ENCODE measurements around the gene HSPA12B.

The HSPA12B gene

DNA sequence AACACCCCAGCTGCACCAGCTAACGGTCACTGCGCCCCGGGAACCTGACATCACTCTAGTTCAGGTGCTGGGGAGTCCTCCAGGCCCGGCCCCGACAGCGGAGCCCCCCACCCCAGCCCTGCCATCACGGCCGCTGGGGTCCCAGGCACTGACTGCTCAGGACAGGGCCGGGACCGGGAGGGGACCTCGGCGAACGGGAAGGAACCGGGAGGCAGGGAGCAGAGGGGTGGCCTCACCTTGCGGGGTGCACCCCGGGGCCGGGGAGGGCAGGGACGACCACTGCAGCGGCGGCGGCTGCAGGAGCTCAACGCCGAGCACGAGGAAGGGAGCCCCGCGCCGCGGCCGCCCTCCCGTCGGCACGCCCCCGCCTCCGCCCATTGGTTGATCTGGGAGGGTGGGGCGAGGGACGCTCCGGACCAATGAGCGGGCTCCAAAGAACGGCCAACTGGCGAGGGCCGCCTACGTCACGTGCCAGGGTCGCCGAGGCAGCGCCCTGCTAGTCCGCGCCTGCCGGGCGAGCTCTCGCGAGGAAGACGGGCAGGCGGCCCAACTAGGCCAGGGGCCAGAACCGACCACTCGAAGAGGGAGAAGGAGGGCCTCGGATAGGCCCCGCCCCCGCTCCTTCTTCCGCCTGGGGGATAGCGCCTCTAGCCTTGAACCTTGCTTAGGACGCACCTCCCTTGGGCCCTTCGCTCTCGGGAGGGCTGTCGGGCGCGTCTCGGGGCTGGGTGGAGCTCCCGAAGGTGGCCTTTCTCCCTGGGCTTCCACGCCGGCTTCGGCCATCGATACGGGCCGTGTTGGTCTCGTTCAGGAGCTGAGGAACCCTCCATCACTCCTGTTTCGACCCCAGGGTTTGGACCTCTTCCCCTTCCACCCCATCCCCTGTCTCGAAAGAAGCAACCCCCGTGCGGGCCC is 35.2 kb downstream of the HSPA12B start, which contains the start of gene ADISSP:
Gene ADISSP (minus strand): TSS at position 327 of the 915 bp plus-strand sequence. CDS start 7,653 bp downstream, outside the sequence.
- peak; percentile 95 for DNase-seq

DNA sequence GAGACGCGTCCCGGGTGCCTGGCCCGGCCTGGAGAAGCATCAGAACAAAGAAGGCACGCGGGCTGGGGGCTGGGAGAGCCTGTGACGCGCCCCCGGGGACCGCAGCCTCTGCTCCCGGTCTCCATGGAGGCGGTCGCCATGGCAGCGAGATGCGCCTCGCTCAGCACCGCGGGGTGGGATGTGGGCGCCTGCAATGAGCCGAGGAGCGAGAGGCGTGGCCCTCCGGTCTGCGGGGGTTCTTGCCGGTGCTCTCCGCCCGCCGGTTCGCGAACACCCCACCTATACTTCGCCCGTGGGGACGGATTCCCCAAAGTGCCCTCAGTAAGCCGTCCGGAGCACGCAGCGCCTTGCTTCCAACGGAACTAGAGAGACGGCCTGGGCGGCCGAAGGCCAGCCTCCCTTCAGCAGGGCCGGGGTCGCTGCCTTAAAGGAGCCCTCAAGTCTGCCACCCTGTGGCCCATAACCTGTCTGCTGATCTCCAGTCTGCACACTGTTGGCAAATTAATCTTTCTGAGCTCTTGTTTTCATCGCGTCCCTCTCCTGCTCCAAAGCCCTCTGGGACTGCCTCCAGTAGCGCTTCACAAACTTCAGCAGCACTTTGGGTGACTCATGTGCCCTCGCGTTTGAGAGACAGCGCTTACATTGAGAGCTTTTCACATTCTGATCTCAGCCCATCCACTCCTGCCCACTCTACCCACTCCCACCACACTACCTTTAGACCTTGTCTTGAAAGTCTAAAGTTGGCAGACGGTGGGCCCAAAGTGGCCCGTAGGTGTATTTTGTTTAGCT is 36.1 kb downstream of the HSPA12B start:
- peak; percentile 85 for DNase-seq

DNA sequence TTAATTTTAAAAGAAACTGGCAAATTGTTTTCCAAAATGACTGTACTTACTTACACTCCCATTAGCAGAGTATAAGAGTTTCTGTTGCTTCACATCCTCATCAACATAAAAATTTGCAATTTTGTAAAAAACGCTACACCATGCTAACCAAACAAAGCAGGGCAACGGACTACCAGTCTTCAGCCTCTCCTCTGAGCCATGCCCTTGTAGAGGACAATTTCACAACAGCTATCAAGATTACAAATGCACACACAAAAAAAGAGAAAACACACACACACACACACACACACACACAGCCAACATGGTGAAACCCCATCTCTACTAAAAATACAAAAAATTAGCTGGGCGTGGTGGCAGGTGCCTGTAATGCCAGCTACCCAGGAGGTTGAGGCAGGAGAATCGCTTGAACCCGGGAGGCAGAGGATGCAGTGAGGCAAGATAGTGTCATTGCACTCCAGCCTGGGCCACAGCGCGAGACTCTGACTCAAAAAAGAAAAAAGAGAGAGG is 39.1 kb downstream of the HSPA12B start:
- no peak for DNase-seq

DNA sequence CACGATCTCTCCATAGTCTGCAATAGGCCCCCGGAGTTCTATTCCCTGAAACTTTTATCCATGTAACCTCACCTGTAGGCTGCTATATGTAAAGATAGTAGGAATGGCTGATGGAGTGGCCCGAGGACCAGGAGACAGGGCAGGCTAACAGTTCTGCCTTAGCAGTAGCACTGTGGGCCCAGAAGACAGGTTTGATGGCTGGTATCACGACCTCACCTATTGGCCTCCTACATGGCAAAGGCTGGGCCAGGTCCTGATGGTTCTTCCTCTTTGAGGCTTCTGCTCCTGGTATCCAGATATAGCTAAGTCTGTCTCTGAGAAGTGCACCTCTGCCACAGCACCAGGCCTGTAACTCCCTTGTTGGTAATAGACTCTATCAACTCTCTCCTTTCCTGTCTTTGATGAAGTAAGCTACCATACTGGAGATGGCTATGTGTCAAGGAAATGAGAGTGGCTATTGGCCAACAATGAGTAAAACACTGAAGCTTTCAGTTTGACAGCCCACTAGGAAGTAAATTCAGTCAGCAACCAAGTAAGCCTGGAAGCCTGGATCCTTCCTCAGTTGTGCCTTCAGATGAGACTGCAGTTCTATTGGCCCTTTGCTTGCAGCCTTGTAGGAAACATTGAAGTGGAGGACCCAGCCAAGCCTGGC is 43.1 kb downstream of the HSPA12B start:
- DNase-seq = no peak

DNA sequence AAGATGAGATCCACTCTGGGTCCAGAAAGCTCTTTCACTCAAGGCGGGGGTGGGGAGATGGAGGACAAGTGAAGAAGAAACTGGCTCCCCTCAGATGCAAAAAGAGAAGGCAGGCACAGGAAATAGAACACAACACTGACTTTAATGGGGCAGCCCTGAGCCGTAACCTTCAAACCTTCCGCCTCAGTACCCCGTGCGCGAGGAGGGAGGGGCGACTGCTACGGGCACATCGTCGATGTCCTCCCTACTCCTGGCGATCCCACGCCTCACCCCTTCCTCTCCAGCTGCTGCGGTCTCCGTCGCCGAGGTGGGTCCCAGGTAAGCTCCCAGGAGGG is 44.9 kb downstream of the HSPA12B start:
- no peak for DNase-seq

DNA sequence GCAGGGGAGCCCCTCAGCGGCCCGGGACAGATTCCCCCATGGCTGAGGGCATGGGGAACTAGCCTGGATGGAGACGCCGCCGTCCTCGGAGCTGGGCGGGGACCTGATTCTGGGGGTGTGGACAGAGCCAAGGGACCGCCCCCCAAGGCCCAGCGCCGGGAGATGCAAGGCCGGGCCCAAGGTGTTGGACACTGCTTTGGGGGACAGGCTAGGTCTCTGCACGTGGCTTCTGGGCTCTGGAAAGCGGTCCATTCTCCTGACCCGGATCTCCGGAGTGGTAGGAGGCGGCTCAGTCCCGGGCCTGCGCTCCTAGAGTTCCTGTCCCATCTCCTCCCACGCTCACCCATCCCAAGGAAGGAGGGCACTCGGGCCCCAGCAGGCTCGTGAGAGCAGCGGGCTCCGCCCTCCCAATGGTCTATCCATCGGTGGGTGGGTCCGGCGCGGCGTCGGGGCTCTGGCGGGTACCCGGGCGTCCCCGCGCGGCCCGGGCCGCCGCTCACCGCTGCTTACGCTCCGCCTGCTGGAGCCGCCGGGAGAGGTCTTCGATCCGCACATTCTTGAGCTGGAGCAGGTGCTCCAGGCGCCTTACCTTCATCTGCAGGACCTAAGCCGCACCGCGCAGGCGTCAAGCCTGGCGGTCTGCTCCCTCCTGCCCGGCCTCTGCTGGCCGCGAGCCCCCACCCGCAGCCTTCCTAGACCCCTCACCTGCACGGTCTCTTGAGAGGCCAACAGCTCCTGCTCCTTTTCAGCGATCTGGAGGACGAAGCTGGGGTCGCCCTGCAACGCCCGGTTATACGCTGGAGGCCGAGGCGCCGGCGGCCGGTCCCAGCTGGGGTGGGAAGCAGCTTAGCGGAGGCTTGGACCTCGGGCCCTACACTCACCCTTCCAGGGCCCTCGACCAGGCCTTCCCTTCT is 45.5 kb downstream of the HSPA12B start:
- DNase-seq = peak; percentile 34

DNA sequence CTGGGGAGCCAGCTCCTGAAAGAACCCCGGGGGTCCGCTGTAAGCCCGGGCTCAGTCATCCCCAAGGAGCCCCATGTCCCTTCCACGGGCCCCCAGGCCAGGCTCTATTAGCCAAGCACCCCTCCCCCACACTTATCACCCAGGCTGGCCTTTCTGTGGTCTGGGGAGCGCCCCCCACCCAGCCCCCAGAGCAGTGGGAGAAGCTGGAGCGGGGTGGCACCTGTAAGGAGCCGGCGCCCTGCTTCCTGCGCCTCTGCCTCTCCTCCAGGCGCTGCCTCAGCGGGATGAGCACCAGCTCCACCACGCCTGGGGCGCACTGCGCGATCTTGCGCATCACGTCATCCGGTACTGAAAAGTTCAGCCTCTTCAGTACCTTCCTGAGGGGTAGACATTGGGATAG is 46.5 kb downstream of the HSPA12B start:
- DNase-seq = no peak

DNA sequence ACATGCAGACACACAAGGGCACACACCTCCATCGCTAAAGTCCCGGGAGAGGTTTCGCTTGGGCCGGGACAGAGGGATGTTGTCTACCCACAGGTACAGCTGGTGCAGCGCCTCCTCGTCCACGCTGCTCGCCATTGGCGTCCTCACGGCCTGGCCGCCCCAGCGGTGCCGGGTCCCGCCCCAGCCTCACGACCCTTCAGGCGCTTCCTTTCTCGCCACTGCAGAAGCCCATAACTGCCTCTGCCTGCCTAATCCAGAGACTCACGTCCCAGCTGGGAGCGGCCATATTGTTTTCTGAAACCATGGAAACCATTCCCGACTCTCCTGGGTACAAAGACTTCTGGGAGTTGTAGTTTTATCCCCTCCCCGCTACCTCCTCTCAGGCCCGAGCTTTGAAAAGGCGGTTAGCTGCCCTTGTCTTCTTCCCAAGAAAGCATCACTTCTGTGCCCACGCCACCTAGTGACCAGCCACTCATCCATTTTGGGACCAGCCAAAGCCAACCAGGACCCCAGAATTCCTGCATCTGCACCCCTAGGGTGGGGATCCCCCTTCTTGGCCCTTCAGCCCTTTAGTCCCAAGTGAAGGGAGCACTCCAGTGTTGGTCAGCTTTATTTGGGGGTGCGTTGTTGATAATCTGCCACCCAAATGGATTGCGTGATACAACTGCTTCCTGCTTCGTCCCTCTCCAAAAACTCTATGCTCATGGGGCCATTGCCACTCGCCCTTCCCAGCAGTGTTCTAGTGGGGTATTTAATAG is 48.8 kb downstream of the HSPA12B start, which contains the start of gene SPEF1:
Gene SPEF1 (minus strand): TSS at position 296 of the 758 bp plus-strand sequence. CDS start 161 bp downstream, at position 135.
- no peak for DNase-seq

DNA sequence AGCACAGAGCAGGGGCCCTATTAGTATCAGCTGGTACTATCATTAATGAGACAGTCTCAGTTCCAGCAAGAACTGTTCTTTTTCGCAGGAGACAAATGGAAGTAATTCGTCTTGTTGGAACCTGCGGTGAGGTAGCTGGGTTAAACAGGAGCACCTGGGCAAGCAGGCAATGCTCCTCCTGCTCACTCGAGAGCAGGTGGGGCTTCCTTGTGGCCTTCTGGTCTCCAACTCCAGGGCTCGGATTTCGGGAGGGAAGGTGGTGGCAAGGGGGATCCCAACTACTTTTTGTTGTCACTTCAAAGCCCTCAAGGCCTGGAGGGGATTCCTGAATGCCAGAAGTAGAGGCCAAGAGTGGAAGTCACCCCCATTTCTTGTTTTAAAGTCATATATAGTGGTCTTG is 50.1 kb downstream of the HSPA12B start:
- no peak for DNase-seq

DNA sequence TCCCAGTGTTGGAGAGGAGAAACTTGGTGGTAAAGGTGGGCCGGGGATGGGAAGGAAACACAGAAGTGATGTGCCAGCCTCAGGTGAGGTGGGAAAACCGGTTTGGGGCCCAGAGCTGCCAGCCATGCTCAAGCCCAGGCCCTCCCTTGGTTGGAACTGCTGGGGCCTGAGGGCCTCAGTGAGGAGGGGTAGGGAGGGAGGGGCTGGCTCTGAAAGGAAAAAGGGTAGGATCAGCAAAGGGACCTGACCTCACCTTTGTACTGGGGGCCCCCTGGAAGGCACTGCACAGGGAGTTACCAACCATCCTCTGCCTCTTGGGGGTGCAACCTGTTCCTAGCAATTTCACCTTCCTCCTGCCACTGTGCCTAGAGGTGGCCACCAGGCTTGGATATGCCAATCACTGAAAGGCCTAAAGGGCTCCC is 50.6 kb downstream of the HSPA12B start:
- DNase-seq = no peak

DNA sequence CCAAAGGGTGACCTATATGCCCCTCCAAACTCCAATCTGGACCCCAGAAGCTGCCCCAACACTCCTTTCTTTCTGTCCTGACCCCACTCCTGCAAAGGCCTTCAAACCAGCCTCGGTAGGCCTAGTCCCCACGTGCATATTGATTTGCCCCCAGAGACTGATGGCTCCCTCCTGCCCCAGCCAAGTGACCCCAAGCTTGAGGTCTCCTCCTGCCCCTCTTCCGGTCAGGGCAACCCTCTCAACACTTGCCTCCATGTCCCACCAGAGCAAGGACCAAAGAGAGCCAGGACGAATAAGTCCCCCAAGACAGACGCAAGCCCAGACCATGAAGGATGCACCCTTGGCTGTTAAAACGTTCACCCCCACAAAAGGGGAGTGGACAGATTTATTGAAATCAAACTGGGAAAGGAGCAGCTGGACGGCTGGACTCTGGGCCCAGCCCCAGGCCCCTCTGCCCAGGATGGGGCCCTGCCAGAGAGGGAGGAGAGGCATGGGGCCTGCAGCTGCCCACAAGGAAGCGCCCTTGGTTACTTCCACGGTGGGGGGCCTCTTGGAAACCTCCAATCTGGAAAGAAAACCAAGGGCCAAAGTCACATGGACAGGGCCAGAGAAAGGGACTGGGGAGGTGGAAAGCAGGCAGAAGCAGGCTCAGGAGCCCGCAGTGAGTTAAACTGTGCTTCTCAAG is 51.2 kb downstream of the HSPA12B start:
- DNase-seq = no peak

DNA sequence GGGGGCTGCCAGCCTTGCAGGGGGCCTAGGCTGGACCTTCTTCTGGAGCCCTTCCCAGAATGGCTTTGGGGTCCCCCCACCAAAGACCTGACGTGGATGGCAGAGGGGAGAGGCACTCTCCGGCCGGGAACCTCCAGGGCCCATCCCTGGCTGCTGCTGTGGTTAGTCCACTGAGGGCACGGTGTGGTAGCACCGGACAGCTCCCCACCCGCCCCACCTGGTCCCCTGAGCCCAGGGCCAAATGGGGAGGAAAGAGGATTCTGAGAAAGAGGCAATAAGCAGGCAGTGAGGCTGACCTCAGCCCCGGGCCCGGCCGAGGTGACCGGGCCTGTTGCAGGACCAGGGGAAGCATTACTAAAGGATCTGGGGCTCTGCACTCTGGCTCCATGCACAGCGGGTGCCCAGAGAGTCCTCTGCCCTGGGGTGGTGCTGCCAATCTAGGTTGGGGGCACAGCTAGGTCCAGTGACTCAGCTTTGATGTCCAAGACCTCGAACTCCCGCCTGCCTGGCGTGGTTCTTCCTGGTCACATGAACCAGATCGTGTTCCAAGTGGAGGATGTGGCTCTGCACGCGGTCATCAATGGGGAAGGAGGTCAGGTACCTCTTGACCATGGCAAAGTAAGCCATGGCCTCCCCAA is 51.9 kb downstream of the HSPA12B start:
- DNase-seq = no peak

DNA sequence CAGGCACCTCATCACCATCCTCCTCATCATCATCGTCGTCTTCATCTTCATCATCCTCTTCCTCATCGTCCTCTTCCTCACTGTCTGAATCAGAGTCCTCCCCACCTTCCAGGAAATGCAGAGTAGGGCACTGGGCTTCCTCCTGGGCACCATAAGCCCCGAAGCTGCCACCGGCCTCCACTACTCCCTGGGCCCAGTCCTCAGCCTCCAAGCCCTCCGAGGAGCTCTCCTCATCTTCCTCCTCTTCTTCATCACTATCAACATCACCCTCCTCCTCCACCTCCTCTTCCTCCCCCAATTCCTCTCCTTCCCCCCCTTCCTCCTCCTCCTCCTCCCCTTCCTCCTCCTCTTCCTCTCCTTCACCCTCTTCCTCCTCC is 52.4 kb downstream of the HSPA12B start:
- DNase-seq = no peak

DNA sequence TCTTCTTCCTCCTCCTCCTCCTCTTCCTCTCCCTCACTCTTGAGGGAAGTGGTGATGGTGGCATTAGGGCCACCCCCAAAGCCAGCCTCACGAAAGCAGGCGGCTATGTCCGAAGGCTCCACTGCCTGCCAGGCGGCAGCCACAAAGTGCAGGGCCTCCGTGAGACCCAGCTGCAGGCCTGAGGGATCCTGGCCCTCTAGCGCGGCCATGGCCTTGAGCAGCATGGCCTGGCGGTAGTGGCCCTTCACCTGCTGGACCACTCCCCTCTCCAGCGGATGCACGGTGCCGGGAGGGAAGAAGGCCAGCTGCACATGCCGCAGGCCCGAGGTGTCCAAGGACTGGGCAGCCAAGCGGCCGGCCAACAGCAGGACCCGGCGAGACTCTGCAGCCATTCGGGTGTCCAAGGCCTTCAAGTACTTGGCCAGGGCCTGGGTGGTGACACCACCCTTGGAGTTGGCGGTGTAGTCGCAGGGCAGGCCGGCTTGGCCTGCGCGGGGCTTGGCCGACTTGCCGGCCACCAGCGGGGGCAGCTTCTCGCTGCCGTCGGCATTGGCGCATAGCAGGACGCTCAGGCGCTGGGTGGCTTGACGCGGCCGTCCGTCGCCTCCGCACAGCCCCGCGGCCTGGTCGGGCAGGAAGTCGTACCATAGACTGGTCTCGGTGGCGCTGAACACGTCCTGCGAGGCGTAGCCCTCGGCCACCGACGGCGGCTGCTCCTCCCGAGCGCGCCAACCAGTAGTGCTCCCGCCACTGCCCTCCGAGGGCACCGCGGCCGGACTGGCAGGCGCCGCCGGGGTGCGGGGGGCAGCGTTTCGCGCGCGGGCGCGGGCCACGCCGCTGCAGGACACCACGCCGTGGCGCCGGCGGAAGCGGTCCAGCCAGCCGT is 53.0 kb downstream of the HSPA12B start:
- DNase-seq = no peak

DNA sequence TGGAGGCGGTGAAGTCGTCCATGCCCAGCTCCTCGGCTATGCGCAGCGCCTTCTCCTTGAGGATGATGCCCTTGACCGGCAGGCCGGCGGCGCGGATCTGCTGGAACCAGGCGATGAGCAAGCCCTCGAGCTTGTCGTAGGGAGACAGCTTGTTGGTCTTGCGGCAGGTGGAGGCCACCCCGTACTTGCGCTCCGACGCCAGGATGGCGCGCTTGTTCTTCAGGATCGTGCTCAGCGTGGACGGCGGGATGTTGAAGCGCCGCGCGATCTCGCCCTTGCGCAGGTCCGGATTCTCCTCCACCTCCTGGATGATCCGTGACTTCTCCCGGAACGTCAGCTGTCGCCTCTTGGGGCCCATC is 53.6 kb downstream of the HSPA12B start:
- no peak for DNase-seq

DNA sequence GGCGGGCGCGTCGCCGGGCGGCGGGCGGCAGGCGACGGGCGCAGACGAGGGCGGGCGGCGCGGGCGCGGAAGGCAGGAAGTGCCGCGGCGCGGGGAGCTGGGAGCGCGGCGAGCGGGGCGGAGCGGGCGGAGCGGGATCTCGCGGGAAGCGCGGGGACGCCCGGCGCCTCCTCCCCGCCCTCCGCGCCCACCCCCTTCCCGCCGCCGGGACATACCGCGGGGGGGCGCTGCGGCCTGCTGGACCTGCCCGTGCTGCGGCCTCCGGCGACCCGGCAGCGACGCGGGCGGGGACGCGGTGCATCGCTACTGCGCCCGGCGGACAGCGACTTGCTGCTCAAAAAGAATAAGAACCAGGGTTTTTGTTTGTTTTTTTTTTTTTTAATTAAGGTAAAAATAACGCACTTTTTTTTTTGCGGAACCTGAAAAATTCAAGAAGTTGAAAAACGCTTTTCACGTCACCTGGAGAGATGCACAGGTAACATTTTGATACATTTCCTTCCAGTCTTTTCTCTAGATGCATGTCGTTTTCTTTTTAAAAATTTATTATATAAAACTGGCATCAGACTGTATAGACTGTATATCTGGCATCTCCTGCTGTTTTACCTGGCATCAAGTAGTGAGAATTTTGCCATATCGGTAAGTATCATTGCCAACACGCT is 54.3 kb downstream of the HSPA12B start, which contains the start of gene CENPB:
Gene CENPB (minus strand): TSS at position 76 of the 659 bp plus-strand sequence. CDS start 257 bp downstream, outside the sequence.
- peak; percentile 82 for DNase-seq

DNA sequence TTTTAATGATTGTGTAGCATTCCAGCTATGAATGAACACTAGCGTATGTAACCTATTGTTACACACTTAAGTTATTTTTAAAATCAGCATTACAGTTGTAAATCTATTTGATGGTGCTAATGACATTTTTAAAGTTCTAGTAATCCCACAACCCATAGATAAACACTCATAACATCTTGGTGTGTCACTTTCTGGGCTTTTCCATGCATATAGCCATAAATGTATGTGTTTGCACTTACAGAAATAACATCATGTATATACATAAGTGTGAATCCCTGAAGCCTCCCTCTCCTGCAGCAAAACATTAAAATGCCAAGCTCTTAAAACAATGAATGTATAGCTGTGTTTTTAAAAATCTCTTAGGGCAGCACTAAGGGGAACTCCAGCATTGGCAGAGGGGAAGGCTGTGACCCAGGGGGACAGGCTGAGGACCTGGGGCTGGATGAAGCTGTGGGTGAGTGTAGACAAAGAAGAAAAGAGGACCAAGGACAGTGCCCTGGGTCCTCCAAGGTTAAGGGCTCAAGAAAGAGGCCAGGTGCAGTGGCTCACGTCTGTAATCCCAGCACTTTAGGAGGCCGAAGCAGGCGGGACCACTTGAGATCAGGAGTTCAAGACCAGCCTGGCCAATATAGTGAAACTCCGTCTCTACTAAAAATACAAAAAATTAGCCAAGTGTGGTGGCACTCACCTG is 55.0 kb downstream of the HSPA12B start:
- no peak for DNase-seq
